HG03571 (cell line): ENCODE data around the gene KIFAP3.
"Not testable (repeated sequence)": the region's sequence is repeated elsewhere in the genome, so short reads cannot be mapped to it uniquely, and the experiment has no call there.

ENCODE experiments used
- ATAC-seq: cut with Tn5 transposase; IDR thresholded peaks from one replicate; pipeline ENCODE4 v1.9.1; 2021; ENCODE audit not compliant: unreplicated experiment

The KIFAP3 gene

GRCh38 chr1:169925505-169926482 is 148.7 kb downstream of the KIFAP3 start:
- ATAC-seq, result peak; percentile 54

- ATAC-seq, result no peak
Measured at GRCh38 chr1:169924829-169925228, 149.7 kb downstream of the KIFAP3 start.

GRCh38 chr1:169924063-169924462 is 150.4 kb downstream of the KIFAP3 start:
- ATAC-seq, result no peak

- ATAC-seq, result no peak
Measured at GRCh38 chr1:169921080-169921479, 153.4 kb downstream of the KIFAP3 start.

GRCh38 chr1:169918927-169919326 is 155.6 kb downstream of the KIFAP3 start:
- no peak for ATAC-seq

- ATAC-seq, result not testable (repeated sequence)
Measured at GRCh38 chr1:169918220-169918619, 156.3 kb downstream of the KIFAP3 start.

GRCh38 chr1:169915150-169915549 is 159.3 kb downstream of the KIFAP3 start:
- ATAC-seq, result no peak

- no peak for ATAC-seq
Measured at GRCh38 chr1:169914531-169914930, 160.0 kb downstream of the KIFAP3 start.

- ATAC-seq, result no peak
Measured at GRCh38 chr1:169909499-169909898, 165.0 kb downstream of the KIFAP3 start.

GRCh38 chr1:169906938-169907337 is 167.6 kb downstream of the KIFAP3 start:
- ATAC-seq, result no peak

GRCh38 chr1:169904834-169905233 is 169.7 kb downstream of the KIFAP3 start:
- ATAC-seq, result no peak

GRCh38 chr1:169902751-169903150 is 171.7 kb downstream of the KIFAP3 start:
- no peak for ATAC-seq

- ATAC-seq, result no peak
Measured at GRCh38 chr1:169901115-169901514, 173.4 kb downstream of the KIFAP3 start.

GRCh38 chr1:169900571-169900970 is 173.9 kb downstream of the KIFAP3 start:
- ATAC-seq, result no peak

GRCh38 chr1:169899519-169900217 is 174.8 kb downstream of the KIFAP3 start:
- no peak for ATAC-seq

GRCh38 chr1:169896013-169896412 is 178.5 kb downstream of the KIFAP3 start:
- ATAC-seq, result no peak

- no peak for ATAC-seq
Measured at GRCh38 chr1:169894424-169895145, 179.9 kb downstream of the KIFAP3 start.

GRCh38 chr1:169893645-169894423 is 180.7 kb downstream of the KIFAP3 start, which contains the start of gene SCYL3:
SCYL3 (minus strand) TSS chr1:169893896; CDS start chr1:169888840, 5,056 bp downstream.
- peak; percentile 86 for ATAC-seq

GRCh38 chr1:169892927-169893644 is 181.4 kb downstream of the KIFAP3 start:
- no peak for ATAC-seq
